GM12878 (cell line): ENCODE results near the gene HDDC2. TPM values are rescaled to one million over a fixed set of nuclear protein-coding genes. Genes with fewer than 3 reads are reported as not detected.

Source experiments
- ATAC-seq: fragments of 200-7000 bp; cut with Tn5 transposase; 3 replicates; pipeline ENCODE4 v1.9.1; 2020; ENCODE audit warnings: mild to moderate bottlenecking, moderate library complexity
- BruUV-seq: library from RNA; stranded (reverse); fragments of 400-500 nt; replicated peaks from 2 replicates; lab custom pipeline; 2021; lab: Mats Ljungman, UMichigan
- CTCF ChIA-PET: fragments of 300-600 bp; sonication (Branson Sonifier 250); formaldehyde crosslinking; extraction: SDS; loops from one replicate; lab custom pipeline; 2021; ENCODE audit warnings: inconsistent platforms; lab: Yijun Ruan, JAX
- POLR2A ChIA-PET: fragments of 350-600 bp; formaldehyde crosslinking; extraction: SDS; loops from one replicate; lab custom pipeline; 2021; ENCODE audit warnings: inconsistent platforms; lab: Charles Lee
- RAD21 ChIA-PET: fragments of 300-600 bp; sonication (Branson Sonifier 250); formaldehyde crosslinking; loops from one replicate; lab custom pipeline; 2023; ENCODE audit warnings: antibody characterized with exemption; ENCODE audit not compliant: unreplicated experiment; lab: Charles Lee
- SMC1A ChIA-PET: fragments of 300-600 bp; sonication (Branson Sonifier 250); formaldehyde crosslinking; loops from one replicate; lab custom pipeline; 2023; ENCODE audit not compliant: unreplicated experiment, uncharacterized antibody; lab: Charles Lee
- DNase-seq: peaks from one replicate; pipeline ENCODE4 v3.0.0-alpha.2; 2011; ENCODE audit warnings: low read depth, low spot score
- FAIRE-seq: peaks from 3 replicates; lab custom pipeline; 2011; peaks lifted over from hg19 to GRCh38; lab: Jason Lieb, UNC
- H2AFZ ChIP-seq: 2 replicates; pipeline ENCODE4 v1.6.0; 2011; ENCODE audit warnings: low read depth, low read length, control low read depth; ENCODE audit not compliant: control insufficient read depth
- H3K27ac ChIP-seq: 2 replicates; pipeline ENCODE4 v1.5.1; 2011; ENCODE audit warnings: control low read depth; ENCODE audit not compliant: control insufficient read depth, insufficient read depth
- H3K27me3 ChIP-seq, 2 experiments: replicated peaks in 1 of 2; 2 replicates each; pipeline versions ENCODE4 v1.6.0 to v1.6.1; 2011; ENCODE audit warnings: low read length in 1 of 2; ENCODE audit not compliant: control insufficient read depth in 2 of 2, insufficient read depth in 2 of 2
- H3K36me3 ChIP-seq, 2 experiments: 2 replicates each; pipeline ENCODE4 v1.5.1; 2011; ENCODE audit warnings: low read length in 1 of 2; ENCODE audit not compliant: control insufficient read depth in 2 of 2, insufficient read depth in 2 of 2
- H3K4me1 ChIP-seq: 2 replicates; pipeline ENCODE4 v1.6.1; 2011; ENCODE audit warnings: mild to moderate bottlenecking, low read length, moderate library complexity, mixed read lengths; ENCODE audit not compliant: control insufficient read depth, insufficient read depth
- H3K4me2 ChIP-seq: 2 replicates; pipeline ENCODE4 v1.6.0; 2011; ENCODE audit warnings: control low read depth; ENCODE audit not compliant: control insufficient read depth, insufficient read depth
- H3K4me3 ChIP-seq: fragments of 200-600 bp; sonication (generic); 2 replicates; pipeline ENCODE4 v1.5.1; 2016
- H3K79me2 ChIP-seq: 2 replicates; pipeline ENCODE4 v1.6.0; 2011; ENCODE audit warnings: low read length; ENCODE audit not compliant: control insufficient read depth, insufficient read depth
- H3K9ac ChIP-seq: 2 replicates; pipeline ENCODE4 v1.8.0; 2011; ENCODE audit warnings: low read length, control low read depth, mixed read lengths; ENCODE audit not compliant: control insufficient read depth, insufficient read depth
- H3K9me3 ChIP-seq: replicated peaks from 3 replicates; pipeline ENCODE4 v1.5.1; 2011; ENCODE audit warnings: mild to moderate bottlenecking, low read length; ENCODE audit not compliant: control insufficient read depth, insufficient read depth
- H4K20me1 ChIP-seq: 2 replicates; pipeline ENCODE4 v1.6.0; 2011; ENCODE audit not compliant: control insufficient read depth, insufficient read depth
- BHLHE40 ChIP-seq, 2 experiments: fragments of 450-650 bp in 1 of 2; IDR thresholded peaks; 2 replicates each; pipeline ENCODE4 v1.6.1; 2011 to 2017; ENCODE audit warnings: low read depth in 2 of 2, borderline replicate concordance in 1 of 2, improper control_type of control experiment in 1 of 2, low read length in 1 of 2, mild to moderate bottlenecking in 1 of 2
- CREB1 ChIP-seq: IDR thresholded peaks from 2 replicates; pipeline ENCODE4 v1.6.1; 2012; ENCODE audit warnings: low read depth, mild to moderate bottlenecking, inconsistent platforms
- EGR1 ChIP-seq, 2 experiments: IDR thresholded peaks; 1 replicate in 1 of 2; 2 replicates in 1 of 2; pipeline ENCODE4 v1.6.1; 2011 to 2012; ENCODE audit warnings: low read depth in 2 of 2, low read length in 2 of 2, borderline replicate concordance in 1 of 2, mild to moderate bottlenecking in 1 of 2, moderate library complexity in 1 of 2
- KLF5 ChIP-seq: fragments of 450-650 bp; IDR thresholded peaks from 2 replicates; pipeline ENCODE4 v1.6.1; 2014; ENCODE audit warnings: mild to moderate bottlenecking; ENCODE audit not compliant: partially characterized antibody
- RAD21 ChIP-seq: IDR thresholded peaks from 2 replicates; pipeline ENCODE4 v1.6.1; 2011; ENCODE audit warnings: mild to moderate bottlenecking, low read depth, low read length, moderate library complexity; ENCODE audit not compliant: insufficient read depth
- RFX5 ChIP-seq: IDR thresholded peaks from 2 replicates; pipeline ENCODE4 v1.6.1; 2011; ENCODE audit warnings: low read depth, low read length, improper control_type of control experiment
- SREBF1 ChIP-seq: IDR thresholded peaks from 2 replicates; pipeline ENCODE4 v1.6.1; 2012; ENCODE audit warnings: mild to moderate bottlenecking, low read length
- STAT3 ChIP-seq: IDR thresholded peaks from 2 replicates; pipeline ENCODE4 v1.6.1; 2011; ENCODE audit warnings: low read depth, low read length, improper control_type of control experiment
- WGBS: methylation state at CpG from one replicate; pipeline ENCODE4 v1.1.6; 2016; ENCODE audit warnings: low lambda C conversion rate; ENCODE audit not compliant: insufficient replicate concordance, insufficient coverage; ENCODE audit errors: missing lambda C conversion rate; 5-methylcytosine and 5-hydroxymethylcytosine counted together
- in situ Hi-C: fragments of 300-500 bp; cut with MboI; formaldehyde crosslinking; loops from 9 replicates; pipeline ENCODE4 v1.14.3; 2018; ENCODE audit warnings: mixed read lengths
- intact Hi-C: fragments of 100-400 bp; cut with micrococcal nuclease; formaldehyde crosslinking; loops from one replicate; pipeline ENCODE4 v1.14.2; 2022; ENCODE audit not compliant: unreplicated experiment
- polyA plus RNA-seq, 11 experiments: library from polyadenylated mRNA; depleted of rRNA in 4 of 11; unstranded in 6 of 11; stranded (reverse) in 5 of 11; fragments of >200 nt; fragmentation: Nextera tagmentation in 4 of 11; fragmentation: Illumina TruSeq in 1 of 11; extraction: Ambion mirVana in 4 of 11; extraction: Trizol in 1 of 11; gene quantifications; 1 replicate in 1 of 11; 2 replicates in 10 of 11; pipeline versions ENCODE4 v1.2.1 to v1.2.3, GENCODE V29; 2011 to 2016; ENCODE audit warnings: inconsistent platforms in 2 of 11, missing spikeins in 2 of 11, low read depth in 1 of 11
- total RNA-seq, 4 experiments: library from RNA; depleted of rRNA in 3 of 4; stranded (reverse); fragments of >200 nt in 3 of 4; fragmentation: Illumina TruSeq in 1 of 4; extraction: Trizol in 1 of 4; gene quantifications; 2 replicates each; pipeline versions ENCODE4 v1.2.1 to v1.2.3, GENCODE V29; 2013 to 2021
- TF ChIP-seq, protein P1 (sequence below): IDR thresholded peaks from 2 replicates; pipeline ENCODE4 v1.6.1; 2012; ENCODE audit warnings: improper control_type of control experiment, low read depth, low read length; ENCODE audit not compliant: insufficient replicate concordance

Gene HDDC2
- total and polyA plus RNA-seq, 10 of the 15 experiments (the other 5 are each of a cell fraction or from before 2014, with no cell fraction given), result 54.5 to 148 (median 92.7) TPM

DNA sequence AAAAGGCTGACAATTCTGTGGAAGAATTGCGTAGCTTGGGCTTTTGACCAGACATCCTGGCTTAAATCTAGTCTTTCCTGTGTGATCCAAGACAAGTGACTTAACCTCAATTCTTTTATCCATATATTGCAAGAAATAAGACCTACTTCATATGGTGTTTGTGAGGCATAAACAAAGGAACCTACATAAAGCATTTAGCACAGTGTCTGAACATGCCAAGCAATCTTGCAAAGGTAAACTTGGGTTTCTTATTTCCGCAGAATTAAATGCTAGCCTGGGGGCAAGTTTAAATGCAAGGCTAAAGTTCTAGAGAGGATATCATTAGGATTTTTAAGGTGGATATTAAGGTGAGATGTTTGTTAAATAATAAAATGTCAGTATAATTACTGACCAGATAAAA lies 47.9 kb downstream of the HDDC2 start (continued):
- TF ChIP-seq BHLHE40 (IDR thresholded peaks at IDR 0.05; ENCODE audit: borderline replicate concordance in 1 of 2, low read depth in 2 of 2, low read length in 1 of 2) (no peak), RFX5 (no peak), EGR1 (IDR thresholded peaks at IDR 0.05; ENCODE audit: borderline replicate concordance in 1 of 2, low read depth in 2 of 2, low read length in 2 of 2) (no peak), RAD21 (no peak)
- TF ChIP-seq, protein P1, sequence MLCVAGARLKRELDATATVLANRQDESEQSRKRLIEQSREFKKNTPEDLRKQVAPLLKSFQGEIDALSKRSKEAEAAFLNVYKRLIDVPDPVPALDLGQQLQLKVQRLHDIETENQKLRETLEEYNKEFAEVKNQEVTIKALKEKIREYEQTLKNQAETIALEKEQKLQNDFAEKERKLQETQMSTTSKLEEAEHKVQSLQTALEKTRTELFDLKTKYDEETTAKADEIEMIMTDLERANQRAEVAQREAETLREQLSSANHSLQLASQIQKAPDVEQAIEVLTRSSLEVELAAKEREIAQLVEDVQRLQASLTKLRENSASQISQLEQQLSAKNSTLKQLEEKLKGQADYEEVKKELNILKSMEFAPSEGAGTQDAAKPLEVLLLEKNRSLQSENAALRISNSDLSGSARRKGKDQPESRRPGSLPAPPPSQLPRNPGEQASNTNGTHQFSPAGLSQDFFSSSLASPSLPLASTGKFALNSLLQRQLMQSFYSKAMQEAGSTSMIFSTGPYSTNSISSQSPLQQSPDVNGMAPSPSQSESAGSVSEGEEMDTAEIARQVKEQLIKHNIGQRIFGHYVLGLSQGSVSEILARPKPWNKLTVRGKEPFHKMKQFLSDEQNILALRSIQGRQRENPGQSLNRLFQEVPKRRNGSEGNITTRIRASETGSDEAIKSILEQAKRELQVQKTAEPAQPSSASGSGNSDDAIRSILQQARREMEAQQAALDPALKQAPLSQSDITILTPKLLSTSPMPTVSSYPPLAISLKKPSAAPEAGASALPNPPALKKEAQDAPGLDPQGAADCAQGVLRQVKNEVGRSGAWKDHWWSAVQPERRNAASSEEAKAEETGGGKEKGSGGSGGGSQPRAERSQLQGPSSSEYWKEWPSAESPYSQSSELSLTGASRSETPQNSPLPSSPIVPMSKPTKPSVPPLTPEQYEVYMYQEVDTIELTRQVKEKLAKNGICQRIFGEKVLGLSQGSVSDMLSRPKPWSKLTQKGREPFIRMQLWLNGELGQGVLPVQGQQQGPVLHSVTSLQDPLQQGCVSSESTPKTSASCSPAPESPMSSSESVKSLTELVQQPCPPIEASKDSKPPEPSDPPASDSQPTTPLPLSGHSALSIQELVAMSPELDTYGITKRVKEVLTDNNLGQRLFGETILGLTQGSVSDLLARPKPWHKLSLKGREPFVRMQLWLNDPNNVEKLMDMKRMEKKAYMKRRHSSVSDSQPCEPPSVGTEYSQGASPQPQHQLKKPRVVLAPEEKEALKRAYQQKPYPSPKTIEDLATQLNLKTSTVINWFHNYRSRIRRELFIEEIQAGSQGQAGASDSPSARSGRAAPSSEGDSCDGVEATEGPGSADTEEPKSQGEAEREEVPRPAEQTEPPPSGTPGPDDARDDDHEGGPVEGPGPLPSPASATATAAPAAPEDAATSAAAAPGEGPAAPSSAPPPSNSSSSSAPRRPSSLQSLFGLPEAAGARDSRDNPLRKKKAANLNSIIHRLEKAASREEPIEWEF, result no peak

DNA sequence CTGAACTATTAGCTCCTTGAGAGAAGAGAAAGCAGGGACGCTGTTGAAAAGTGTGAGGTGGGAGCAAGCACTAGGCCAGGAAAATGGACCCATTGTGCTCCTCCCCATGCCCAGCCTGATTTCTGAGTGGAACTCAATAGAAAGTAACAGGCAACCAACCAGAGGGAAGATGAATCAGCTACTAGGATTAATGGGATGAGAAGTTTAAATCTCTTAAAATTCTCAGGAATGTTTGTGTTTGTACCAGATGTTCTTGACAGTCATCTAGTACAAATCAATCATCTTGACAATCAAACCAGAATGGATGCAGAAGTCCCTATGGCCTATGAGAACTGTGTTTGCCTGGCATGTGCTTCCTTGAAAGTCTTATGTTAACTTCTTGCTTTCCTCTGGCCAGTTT lies 48.9 kb downstream of the HDDC2 start:
- no TSS peak for BruUV-seq
- RAD21 ChIA-PET, result no interaction called here
- SMC1A ChIA-PET, result interaction anchor here (0.7 kb wide), 1 partner anchor 609 kb away, joined by 3 read pairs; no protein-coding TSS in a partner anchor
- no peaks in the 10 kb centered on the region; a peak in 1 of 4 replicates for H3K27me3 ChIP-seq
- H4K20me1 ChIP-seq, result no peaks in the 10 kb centered on the region
- no peaks in the 10 kb centered on the region for H3K4me1 ChIP-seq
- no peak overlapping the region for H3K4me2 ChIP-seq
- no peaks in the 10 kb centered on the region for H3K36me3 ChIP-seq
- TF ChIP-seq KLF5, result no peak
- TF ChIP-seq SREBF1, result no peak
- TF ChIP-seq STAT3, result no peak
- TF ChIP-seq CREB1, result no peak
- intact Hi-C loops, result no loop called here
- no peak overlapping the region for H3K4me3 ChIP-seq
- H2AFZ ChIP-seq, result no peak overlapping the region
- no peaks in the 10 kb centered on the region for H3K9me3 ChIP-seq
- 21% methylated on average over 1 of the region's 1 CpG for WGBS
- no peak for DNase-seq
- H3K79me2 ChIP-seq, result no peaks in the 10 kb centered on the region
- FAIRE-seq, result no peak
- no peak overlapping the region for H3K9ac ChIP-seq
- POLR2A ChIA-PET, result interaction anchor here (0.6 kb wide), 1 partner anchor 149 kb away, joined by 7 read pairs; no protein-coding TSS in a partner anchor
- CTCF ChIA-PET, result no interaction called here
- no peak for ATAC-seq
- H3K27ac ChIP-seq, result no peak overlapping the region
- in situ Hi-C loops, result no loop called here
